BJ (cell line): Measurements from ENCODE around the gene TSPAN15. TPM values are rescaled to one million over a fixed set of nuclear protein-coding genes. Genes with fewer than 3 reads are reported as not detected.

ENCODE experiments used
- CTCF ChIA-PET: fragments of 350-600 bp; formaldehyde crosslinking; extraction: SDS; loops from one replicate; lab custom pipeline; 2021; ENCODE audit warnings: antibody characterized with exemption, inconsistent platforms; lab: Yijun Ruan, JAX
- POLR2A ChIA-PET: fragments of 300-600 bp; sonication (Branson Sonifier 250); formaldehyde crosslinking; extraction: SDS; loops from one replicate; lab custom pipeline; 2021; ENCODE audit warnings: antibody characterized with exemption; lab: Charles Lee
- DNase-seq: peaks from one replicate; pipeline ENCODE4 v3.0.0-alpha.2; 2011; ENCODE audit warnings: low read depth
- H3K27me3 ChIP-seq: 2 replicates; pipeline ENCODE4 v1.6.0; 2011; ENCODE audit warnings: low read length; ENCODE audit not compliant: control insufficient read depth, insufficient read depth
- H3K36me3 ChIP-seq: 2 replicates; pipeline ENCODE4 v1.5.1; 2011; ENCODE audit warnings: low read length; ENCODE audit not compliant: control insufficient read depth, insufficient read depth
- H3K4me3 ChIP-seq: 2 replicates; pipeline ENCODE4 v1.5.1; 2011; ENCODE audit warnings: low read depth, mild to moderate bottlenecking, control low read depth, low read length
- polyA plus RNA-seq: library from polyadenylated mRNA; depleted of rRNA; stranded (reverse); fragments of >200 nt; gene quantifications from 2 replicates; pipeline ENCODE4 v1.2.3, GENCODE V29; 2011
- TF ChIP-seq, protein P1 (sequence below): IDR thresholded peaks from 2 replicates; pipeline ENCODE4 v1.5.1; 2011; ENCODE audit warnings: low read depth, mild to moderate bottlenecking, control low read depth, inconsistent platforms, low read length, moderate library complexity; ENCODE audit not compliant: insufficient read depth

TSPAN15 gene
- polyA plus RNA-seq, 1 experiment = 0.94 TPM

DNA sequence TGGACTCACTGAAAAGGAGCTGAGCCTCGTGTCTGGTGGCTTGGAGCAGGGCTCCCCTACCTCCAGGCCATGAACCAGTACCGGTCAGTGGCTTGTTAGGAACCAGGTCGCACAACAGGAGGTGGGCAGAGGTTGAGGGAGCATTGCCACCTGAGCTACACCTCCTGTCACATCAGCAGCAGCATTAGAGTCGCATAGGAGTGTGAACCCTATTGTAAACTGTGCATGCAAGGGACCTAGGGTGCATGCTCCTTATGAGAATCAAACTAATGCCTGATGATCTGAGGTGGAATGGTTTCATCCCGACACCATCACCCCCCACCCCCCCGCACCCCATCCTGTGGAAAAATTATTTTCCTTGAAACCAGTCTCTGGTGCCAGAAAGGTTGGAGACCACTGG, 50.4 kb downstream of the TSPAN15 start:
- Histone ChIP-seq H3K4me3 (no peak overlapping the region), H3K27me3 (peaks cover 6% of the 10 kb centered on the region), H3K36me3 (no peaks in the 10 kb centered on the region)
- DNase-seq = no peak
- TF ChIP-seq, protein P1, sequence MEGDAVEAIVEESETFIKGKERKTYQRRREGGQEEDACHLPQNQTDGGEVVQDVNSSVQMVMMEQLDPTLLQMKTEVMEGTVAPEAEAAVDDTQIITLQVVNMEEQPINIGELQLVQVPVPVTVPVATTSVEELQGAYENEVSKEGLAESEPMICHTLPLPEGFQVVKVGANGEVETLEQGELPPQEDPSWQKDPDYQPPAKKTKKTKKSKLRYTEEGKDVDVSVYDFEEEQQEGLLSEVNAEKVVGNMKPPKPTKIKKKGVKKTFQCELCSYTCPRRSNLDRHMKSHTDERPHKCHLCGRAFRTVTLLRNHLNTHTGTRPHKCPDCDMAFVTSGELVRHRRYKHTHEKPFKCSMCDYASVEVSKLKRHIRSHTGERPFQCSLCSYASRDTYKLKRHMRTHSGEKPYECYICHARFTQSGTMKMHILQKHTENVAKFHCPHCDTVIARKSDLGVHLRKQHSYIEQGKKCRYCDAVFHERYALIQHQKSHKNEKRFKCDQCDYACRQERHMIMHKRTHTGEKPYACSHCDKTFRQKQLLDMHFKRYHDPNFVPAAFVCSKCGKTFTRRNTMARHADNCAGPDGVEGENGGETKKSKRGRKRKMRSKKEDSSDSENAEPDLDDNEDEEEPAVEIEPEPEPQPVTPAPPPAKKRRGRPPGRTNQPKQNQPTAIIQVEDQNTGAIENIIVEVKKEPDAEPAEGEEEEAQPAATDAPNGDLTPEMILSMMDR = no peak
- POLR2A ChIA-PET = no interaction called here
- CTCF ChIA-PET = interaction anchor here (1.6 kb wide), 1 partner anchor 74 kb away, joined by 5 read pairs; no protein-coding TSS in a partner anchor

DNA sequence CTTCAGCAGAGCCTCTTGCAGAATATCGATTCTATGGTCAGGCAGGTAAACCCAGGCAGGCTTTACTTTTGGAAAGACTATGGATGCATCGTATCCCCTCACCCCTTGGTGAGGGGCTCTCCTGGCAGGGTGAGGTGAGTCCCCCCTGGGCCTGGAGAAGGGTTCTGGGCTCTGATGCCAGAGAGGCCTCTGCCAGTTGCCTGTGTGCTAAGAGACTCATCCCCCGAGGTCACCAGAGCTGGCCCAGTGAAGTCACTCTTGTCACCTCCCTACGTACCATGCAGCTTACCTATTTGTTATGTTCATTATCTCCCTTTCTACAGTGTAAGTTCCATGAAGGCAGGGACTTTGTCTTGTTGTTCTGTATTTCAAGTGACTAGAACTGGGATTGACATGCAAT, 51.3 kb downstream of the TSPAN15 start:
- DNase-seq = no peak
- Histone ChIP-seq H3K4me3 (no peak overlapping the region), H3K36me3 (no peaks in the 10 kb centered on the region), H3K27me3 (peaks cover 6% of the 10 kb centered on the region)
- POLR2A ChIA-PET = no interaction called here
- TF ChIP-seq, protein P1 = no peak
- CTCF ChIA-PET = interaction anchor here (1.6 kb wide), 1 partner anchor 75 kb away, joined by 5 read pairs; no protein-coding TSS in a partner anchor

DNA sequence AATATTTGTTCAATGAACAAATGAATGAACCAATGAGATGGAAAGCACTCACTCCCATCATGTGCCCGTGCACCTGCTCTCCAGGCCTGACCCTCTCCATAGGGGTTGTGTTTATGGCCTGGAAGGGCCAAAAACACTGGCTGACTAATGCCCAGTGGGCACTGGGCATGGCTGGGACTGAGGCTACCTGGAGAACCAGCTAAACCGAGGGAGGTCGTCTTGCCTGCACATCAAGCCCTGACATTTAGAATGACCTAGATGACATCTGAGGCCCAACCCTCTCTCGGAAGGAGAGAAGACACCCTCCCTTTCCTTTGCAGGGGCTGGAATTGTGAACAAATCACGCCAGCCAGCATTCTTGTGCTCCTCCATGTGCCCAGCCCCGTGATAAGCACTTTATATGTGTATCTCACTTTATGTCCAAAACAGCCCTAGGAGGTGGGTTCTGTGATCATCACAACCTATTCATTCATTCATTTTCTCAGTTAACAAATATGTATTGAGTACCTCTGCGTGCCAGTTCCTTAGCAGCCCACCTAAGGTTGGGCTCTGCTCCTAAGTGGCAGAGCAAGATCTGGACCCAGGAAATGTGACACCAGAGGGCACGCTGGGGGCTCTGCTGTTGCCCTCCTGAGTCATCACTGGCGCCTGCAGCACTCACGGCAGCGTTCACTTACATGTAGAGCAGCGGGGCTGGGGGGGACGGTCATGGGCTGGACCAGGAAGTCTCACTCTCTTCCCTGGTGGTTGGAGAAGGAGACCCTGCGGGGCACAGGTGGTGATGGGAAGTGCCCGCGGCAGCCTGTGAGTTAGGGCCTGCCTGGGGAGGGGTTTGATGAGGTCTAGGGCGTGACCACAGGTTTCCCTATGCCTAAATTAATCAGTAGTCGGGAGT, 52.0 kb downstream of the TSPAN15 start:
- peaks cover 5% of the 10 kb centered on the region for H3K27me3 ChIP-seq
- POLR2A ChIA-PET = no interaction called here
- CTCF ChIA-PET = interaction anchor here (1.6 to 7.6 kb wide), 3 partner anchors 12 to 77 kb away, joined by 5 to 112 read pairs (median 18); no protein-coding TSS in a partner anchor
- no peak for DNase-seq
- TF ChIP-seq, protein P1 = no peak
- no peak overlapping the region for H3K4me3 ChIP-seq
- H3K36me3 ChIP-seq = no peaks in the 10 kb centered on the region

DNA sequence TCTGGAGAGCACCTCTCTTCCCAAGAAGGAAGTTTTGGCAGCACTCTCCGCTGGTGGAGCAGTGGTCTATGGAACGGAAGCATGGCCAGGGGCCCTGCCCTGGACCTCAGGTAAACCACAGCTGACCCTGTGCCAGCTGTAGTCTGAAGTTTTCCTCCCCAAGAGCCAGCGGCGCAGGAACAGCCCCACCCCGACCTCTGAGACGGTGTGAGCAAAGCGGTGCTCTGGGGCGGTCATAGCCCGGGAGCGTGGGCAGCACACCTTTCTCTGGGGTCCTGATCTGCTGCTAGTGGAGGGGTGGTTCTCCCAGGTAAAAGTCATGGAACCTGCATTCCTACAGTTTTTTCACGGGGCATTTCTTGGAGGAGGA, 52.6 kb downstream of the TSPAN15 start:
- ChIA-PET POLR2A (no interaction called here), CTCF (interaction anchor here (3.5 to 7.6 kb wide), 2 partner anchors 11 to 77 kb away, joined by 18 to 112 read pairs; no protein-coding TSS in a partner anchor)
- DNase-seq = no peak
- TF ChIP-seq, protein P1 = no peak
- peaks cover 8% of the 10 kb centered on the region for H3K27me3 ChIP-seq
- no peaks in the 10 kb centered on the region for H3K36me3 ChIP-seq
- no peak overlapping the region for H3K4me3 ChIP-seq

DNA sequence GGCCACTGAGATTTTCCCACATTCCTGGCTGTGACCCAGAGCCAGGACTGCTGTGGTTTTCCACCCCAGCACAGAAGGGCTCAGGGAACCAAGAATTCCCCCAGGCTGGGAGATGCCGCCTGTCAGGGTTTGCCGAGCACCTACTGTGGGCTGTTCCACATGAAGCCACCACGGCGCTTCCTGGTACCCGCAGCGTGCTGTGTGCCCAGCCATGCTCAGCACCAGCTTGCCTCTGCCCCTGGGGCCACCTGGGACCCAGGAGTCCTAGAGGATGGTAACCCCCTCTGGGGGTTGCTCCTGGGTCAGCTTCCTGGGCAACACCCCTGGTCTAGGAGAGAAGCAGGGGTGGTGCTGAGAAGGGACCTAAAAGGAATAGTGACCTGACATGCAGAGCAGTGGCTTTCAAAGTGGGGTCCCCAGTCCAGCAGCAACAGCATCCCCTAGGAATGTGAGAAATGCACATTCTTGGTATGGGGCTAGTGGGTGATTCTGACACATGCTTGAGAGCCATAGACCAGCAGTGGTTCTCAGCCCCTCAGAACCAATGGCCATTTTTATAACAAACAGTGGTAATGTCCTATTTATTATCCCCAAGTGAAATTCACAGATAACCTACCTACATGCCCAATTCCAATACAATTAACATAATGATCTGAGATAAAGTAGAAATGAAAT, 53.4 kb downstream of the TSPAN15 start:
- CTCF ChIA-PET = interaction anchor here (0.6 to 7.6 kb wide), 3 partner anchors 11 to 364 kb away, joined by 3 to 112 read pairs (median 18); no protein-coding TSS in a partner anchor
- POLR2A ChIA-PET = no interaction called here
- peaks cover 9% of the 10 kb centered on the region for H3K27me3 ChIP-seq
- H3K4me3 ChIP-seq = no peak overlapping the region
- TF ChIP-seq, protein P1 = no peak
- DNase-seq = no peak
- H3K36me3 ChIP-seq = no peaks in the 10 kb centered on the region
